Uterus (tissue), 2 donors: ENCODE measurements around the gene OR5H15.

ENCODE experiments used
- CTCF ChIP-seq, 4 experiments: fragments of 200-600 bp in 2 of 4; fragments of 450-650 bp in 2 of 4; sonication (generic) in 2 of 4; IDR thresholded peaks; one replicate each; pipeline ENCODE4 v1.5.1; 2016 to 2019; ENCODE audit warnings: antibody characterized with exemption in 4 of 4, mild to moderate bottlenecking in 2 of 4, moderate library complexity in 1 of 4
- POLR2A ChIP-seq, 2 donors: fragments of 450-650 bp; IDR thresholded peaks; one replicate each; pipeline ENCODE4 v1.6.1; 2016; ENCODE audit warnings: antibody characterized with exemption in 2 of 2, mild to moderate bottlenecking in 1 of 2, moderate library complexity in 1 of 2

GRCh38 chr3:98166396-98166795 is at the start of gene OR5H15:
- TF ChIP-seq CTCF (IDR thresholded peaks at IDR 0.05), result no peak
- no peak for TF ChIP-seq POLR2A (IDR thresholded peaks at IDR 0.05)
